WTC11 (cell line): Measurements from ENCODE around the gene VILL. TPM values are rescaled to one million over a fixed set of nuclear protein-coding genes. Genes with fewer than 3 reads are reported as not detected.

Source experiments
- ATAC-seq: fragments of 200-7000 bp; cut with Tn5 transposase; 2 replicates; pipeline ENCODE4 v1.10.0; 2021; ENCODE audit warnings: mild to moderate bottlenecking, moderate library complexity
- CTCF ChIA-PET: fragments of 300-600 bp; sonication (Branson Sonifier 250); formaldehyde crosslinking; loops from one replicate; lab custom pipeline; 2021; ENCODE audit warnings: antibody characterized with exemption; lab: Charles Lee
- POLR2A ChIA-PET: fragments of 350-600 bp; sonication (Branson Sonifier 250); formaldehyde crosslinking; loops from one replicate; lab custom pipeline; 2021; ENCODE audit warnings: antibody characterized with exemption; lab: Charles Lee
- DNase-seq: peaks from one replicate; pipeline ENCODE4 v3.0.0; 2021; ENCODE audit warnings: low spot score
- H3K27ac Mint-ChIP-seq: 2 replicates; pipeline ENCODE4 v1.8.0; 2021; ENCODE audit warnings: mixed read lengths
- H3K27me3 Mint-ChIP-seq: 2 replicates; pipeline ENCODE4 v1.8.0; 2021; ENCODE audit warnings: low read depth, mild to moderate bottlenecking, moderate library complexity, mixed read lengths
- H3K36me3 Mint-ChIP-seq: 2 replicates; pipeline ENCODE4 v1.8.0; 2021; ENCODE audit warnings: mixed read lengths
- H3K4me1 Mint-ChIP-seq: 2 replicates; pipeline ENCODE4 v1.8.0; 2022; ENCODE audit warnings: mixed read lengths
- H3K4me3 Mint-ChIP-seq: 2 replicates; pipeline ENCODE4 v1.8.0; 2021; ENCODE audit warnings: mild to moderate bottlenecking, moderate library complexity, mixed read lengths
- H3K9me3 Mint-ChIP-seq: 2 replicates; pipeline ENCODE4 v1.8.0; 2021; ENCODE audit warnings: mixed read lengths
- AR ChIP-seq: fragments of 250-450 bp; sonication (Bioruptor Pico); IDR thresholded peaks from 2 replicates; pipeline ENCODE4 v1.9.0; 2021; ENCODE audit warnings: mild to moderate bottlenecking
- ATF6 ChIP-seq: sonication (generic); formaldehyde crosslinking; IDR thresholded peaks from 2 replicates; pipeline ENCODE4 v1.8.1; 2023; ENCODE audit warnings: mild to moderate bottlenecking, missing genetic modification reagents
- CREM ChIP-seq: sonication (generic); formaldehyde crosslinking; IDR thresholded peaks from 2 replicates; pipeline ENCODE4 v1.8.1; 2022; ENCODE audit warnings: mild to moderate bottlenecking, missing genetic modification reagents, moderate library complexity
- CTCF ChIP-seq: fragments of 200-600 bp; IDR thresholded peaks from 2 replicates; pipeline ENCODE4 v1.8.0; 2022; ENCODE audit warnings: antibody characterized with exemption
- E2F4 ChIP-seq: sonication (generic); formaldehyde crosslinking; IDR thresholded peaks from 2 replicates; pipeline ENCODE4 v1.8.1; 2022; ENCODE audit warnings: low read depth, mild to moderate bottlenecking, moderate library complexity, missing genetic modification reagents, borderline replicate concordance
- EMX1 ChIP-seq: fragments of 250-450 bp; sonication (Bioruptor Pico); IDR thresholded peaks from 2 replicates; pipeline ENCODE4 v1.8.0; 2021; ENCODE audit warnings: mild to moderate bottlenecking
- ETV6 ChIP-seq: sonication (generic); formaldehyde crosslinking; IDR thresholded peaks from 2 replicates; pipeline ENCODE4 v1.8.1; 2022; ENCODE audit warnings: mild to moderate bottlenecking, missing genetic modification reagents
- HMGA2 ChIP-seq: fragments of 250-450 bp; sonication (Bioruptor Pico); IDR thresholded peaks from 2 replicates; pipeline ENCODE4 v1.4.0; 2021; ENCODE audit warnings: mild to moderate bottlenecking, moderate library complexity
- IRF2 ChIP-seq: sonication (generic); formaldehyde crosslinking; IDR thresholded peaks from 2 replicates; pipeline ENCODE4 v1.8.0; 2022; ENCODE audit warnings: low read depth, missing genetic modification reagents, borderline replicate concordance
- JUN ChIP-seq: sonication (generic); formaldehyde crosslinking; IDR thresholded peaks from 2 replicates; pipeline ENCODE4 v1.8.0; 2023; ENCODE audit warnings: mild to moderate bottlenecking, missing genetic modification reagents
- MLX ChIP-seq: sonication (generic); formaldehyde crosslinking; IDR thresholded peaks from 2 replicates; pipeline ENCODE4 v1.8.1; 2023; ENCODE audit warnings: mild to moderate bottlenecking, missing genetic modification reagents, moderate library complexity
- NFATC4 ChIP-seq: fragments of 250-450 bp; sonication (Bioruptor Pico); IDR thresholded peaks from 2 replicates; pipeline ENCODE4 v1.9.0; 2021; ENCODE audit warnings: mild to moderate bottlenecking
- NFYB ChIP-seq: sonication (generic); formaldehyde crosslinking; conservative IDR thresholded peaks from 2 replicates; pipeline ENCODE4 v1.8.0; 2022; ENCODE audit warnings: low read depth, missing genetic modification reagents
- NR3C1 ChIP-seq: sonication (generic); formaldehyde crosslinking; conservative IDR thresholded peaks from 2 replicates; pipeline ENCODE4 v1.8.1; 2023; ENCODE audit warnings: low read depth, mild to moderate bottlenecking, missing genetic modification reagents
- TEAD4 ChIP-seq: sonication (generic); formaldehyde crosslinking; IDR thresholded peaks from 2 replicates; pipeline ENCODE4 v1.8.0; 2022; ENCODE audit warnings: mild to moderate bottlenecking, missing genetic modification reagents
- ZNF317 ChIP-seq: sonication (generic); formaldehyde crosslinking; IDR thresholded peaks from 2 replicates; pipeline ENCODE4 v1.8.1; 2023; ENCODE audit warnings: low read depth, mild to moderate bottlenecking, moderate library complexity, missing genetic modification reagents, borderline replicate concordance
- ZNF425 ChIP-seq: fragments of 250-450 bp; sonication (Bioruptor Pico); conservative IDR thresholded peaks from 2 replicates; pipeline ENCODE4 v1.9.0; 2021; ENCODE audit warnings: mild to moderate bottlenecking
- ZSCAN18 ChIP-seq: fragments of 250-450 bp; sonication (Bioruptor Pico); IDR thresholded peaks from 2 replicates; pipeline ENCODE4 v2.1.2; 2022; ENCODE audit warnings: mild to moderate bottlenecking, moderate library complexity
- total RNA-seq: library from RNA; stranded (reverse); gene quantifications from 3 replicates; pipeline ENCODE4 v1.2.3, GENCODE V29; 2021

VILL gene
- total RNA-seq, 1 experiment from 2014 or later, result 4.7 TPM

- Mint-ChIP-seq H3K4me1 (peaks cover 6% of the 10 kb centered on the region; the same call in 1 of the 2 replicates), H3K4me3 (no peak overlapping the region), H3K27me3 (no peaks in the 10 kb centered on the region), H3K36me3 (no peaks in the 10 kb centered on the region), H3K9me3 (no peaks in the 10 kb centered on the region), H3K27ac (no peak overlapping the region)
- TF ChIP-seq NFYB (no peak), JUN (no peak), ETV6 (no peak), NR3C1 (no peak), CTCF (no peak), TEAD4 (no peak), ZSCAN18 (CRISPR knock-in tag) (no peak), EMX1 (no peak), MLX (CRISPR knock-in tag) (no peak), ATF6 (CRISPR knock-in tag) (no peak), IRF2 (CRISPR knock-in tag) (no peak), ZNF317 (no peak), CREM (CRISPR knock-in tag) (no peak), ZNF425 (no peak), AR (CRISPR knock-in tag) (no peak), HMGA2 (CRISPR knock-in tag) (no peak), NFATC4 (no peak), E2F4 (CRISPR knock-in tag) (no peak)
- no peak for DNase-seq
- CTCF ChIA-PET, result interaction anchor here (3.2 to 6.0 kb wide), 2 partner anchors 11 to 12 kb away, joined by 37 to 61 read pairs; no protein-coding TSS in a partner anchor
- POLR2A ChIA-PET, result no interaction called here
- ATAC-seq, result no peak
Observed at GRCh38 chr3:37984596-37984995, 6.0 kb upstream of the VILL start.
